ENCODE data around the gene TKT.
"Not testable (repeated sequence)": the region's sequence is repeated elsewhere in the genome, so short reads cannot be mapped to it uniquely, and the experiment has no call there.

The TKT gene, protein sequence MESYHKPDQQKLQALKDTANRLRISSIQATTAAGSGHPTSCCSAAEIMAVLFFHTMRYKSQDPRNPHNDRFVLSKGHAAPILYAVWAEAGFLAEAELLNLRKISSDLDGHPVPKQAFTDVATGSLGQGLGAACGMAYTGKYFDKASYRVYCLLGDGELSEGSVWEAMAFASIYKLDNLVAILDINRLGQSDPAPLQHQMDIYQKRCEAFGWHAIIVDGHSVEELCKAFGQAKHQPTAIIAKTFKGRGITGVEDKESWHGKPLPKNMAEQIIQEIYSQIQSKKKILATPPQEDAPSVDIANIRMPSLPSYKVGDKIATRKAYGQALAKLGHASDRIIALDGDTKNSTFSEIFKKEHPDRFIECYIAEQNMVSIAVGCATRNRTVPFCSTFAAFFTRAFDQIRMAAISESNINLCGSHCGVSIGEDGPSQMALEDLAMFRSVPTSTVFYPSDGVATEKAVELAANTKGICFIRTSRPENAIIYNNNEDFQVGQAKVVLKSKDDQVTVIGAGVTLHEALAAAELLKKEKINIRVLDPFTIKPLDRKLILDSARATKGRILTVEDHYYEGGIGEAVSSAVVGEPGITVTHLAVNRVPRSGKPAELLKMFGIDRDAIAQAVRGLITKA

DNA sequence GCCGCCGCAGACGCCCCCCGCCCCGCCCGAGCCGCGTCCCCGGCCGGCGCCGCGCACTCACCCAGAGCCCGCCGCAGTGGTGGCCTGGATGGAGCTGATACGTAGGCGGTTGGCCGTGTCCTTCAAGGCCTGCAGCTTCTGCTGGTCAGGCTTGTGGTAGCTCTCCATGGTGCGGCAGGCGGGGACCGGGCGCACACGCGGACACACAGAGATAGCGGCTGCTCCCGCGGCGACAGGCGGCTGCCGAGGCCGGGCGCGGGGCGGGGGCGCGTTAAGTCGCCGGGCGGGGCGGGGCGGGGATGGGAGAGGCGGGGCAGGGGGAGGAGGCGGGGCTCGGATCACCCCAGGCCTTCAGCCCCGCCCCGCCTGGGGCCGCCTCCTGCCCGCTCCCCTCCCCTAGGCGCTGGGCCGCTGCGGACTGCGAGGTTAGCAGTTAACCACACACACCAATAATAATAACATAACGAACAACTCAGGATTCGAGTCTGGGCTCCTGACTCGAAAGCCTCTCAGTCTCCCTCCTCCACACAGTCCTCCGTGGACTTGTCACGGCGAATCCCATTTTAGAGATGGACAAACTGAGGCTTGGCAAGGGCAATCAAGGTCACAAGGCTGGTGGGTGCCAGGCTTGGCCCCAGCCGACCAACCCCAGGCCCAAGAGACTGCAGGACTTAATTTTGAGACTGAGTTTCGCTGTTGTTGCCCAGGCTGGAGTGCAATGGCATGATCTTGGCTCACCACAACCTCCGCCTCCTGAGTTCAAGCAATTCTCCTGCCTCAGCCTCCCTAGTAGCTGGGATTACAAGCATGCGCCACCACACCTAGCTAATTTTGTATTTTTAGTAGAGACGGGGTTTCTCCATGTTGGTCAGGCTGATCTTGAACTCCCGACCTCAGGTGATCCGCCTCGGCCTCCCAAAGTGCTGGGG is at the start of gene TKT:
TKT (minus strand) TSS at position 248 of the 929 bp plus-strand sequence; CDS start at position 168, 80 bp downstream.
- in situ Hi-C loops (cut with HindIII; ENCODE audit: low sequenced_read_pairs), result no loop called here

DNA sequence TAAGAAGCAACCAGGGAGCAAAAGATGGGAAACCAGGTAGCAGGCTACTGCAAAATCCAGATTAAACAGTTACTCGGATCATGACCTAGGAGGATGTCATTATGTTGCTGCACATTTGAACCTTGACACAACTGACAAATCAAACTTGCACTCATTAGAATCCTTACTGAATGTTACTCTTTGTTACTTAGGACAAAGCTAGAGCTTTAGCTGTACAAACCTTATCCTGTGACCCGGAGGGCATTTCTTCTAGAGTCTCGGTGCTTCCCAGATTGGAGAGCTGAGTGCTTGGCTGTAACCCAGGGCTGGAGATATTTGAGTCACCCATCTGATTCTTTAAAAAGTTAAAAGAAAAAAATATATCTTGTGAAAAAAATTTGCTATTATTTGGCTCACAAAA is 48.1 kb upstream of the TKT start:
- in situ Hi-C loops (cut with HindIII; ENCODE audit: low sequenced_read_pairs), result no loop called here

DNA sequence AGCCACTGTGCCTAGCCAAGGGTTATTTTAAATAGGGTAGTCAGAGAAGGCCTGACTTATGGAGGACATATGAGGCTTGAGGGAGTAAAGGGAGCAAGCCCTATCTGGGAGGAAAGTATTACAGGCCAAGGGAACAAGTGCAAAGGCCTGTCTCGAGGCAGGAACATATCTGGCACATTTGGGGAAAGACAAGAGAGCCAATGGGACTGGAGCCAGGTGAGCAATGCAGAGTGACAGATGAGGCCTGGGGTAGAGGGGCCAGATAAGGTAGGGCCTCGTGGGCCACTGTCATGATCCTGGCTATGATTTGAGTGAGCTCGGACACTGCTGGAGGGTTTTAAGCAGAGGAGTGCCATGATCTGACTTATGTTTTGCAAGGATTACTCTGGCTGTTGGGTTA is 47.7 kb upstream of the TKT start:
- in situ Hi-C loops (cut with HindIII; ENCODE audit: low sequenced_read_pairs), result no loop called here

DNA sequence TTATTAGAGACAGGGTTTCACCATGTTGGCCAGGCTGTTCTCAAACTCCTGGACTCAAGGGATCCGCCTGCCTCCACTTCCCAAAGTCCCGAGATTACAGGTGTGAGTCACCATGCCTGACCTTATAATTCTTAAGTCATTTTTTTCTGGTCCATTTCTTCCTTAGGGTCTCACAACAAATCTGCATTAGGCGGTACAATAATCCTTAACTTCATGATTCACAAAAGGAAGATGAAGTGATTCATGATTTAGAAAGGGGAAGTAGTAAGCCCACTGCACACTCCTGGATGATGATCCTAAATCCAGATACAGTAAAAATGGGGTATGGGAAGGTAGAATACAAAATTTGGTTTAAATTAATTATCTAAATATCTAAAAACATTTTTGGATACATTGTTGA is 45.0 kb upstream of the TKT start:
- in situ Hi-C loops (cut with HindIII; ENCODE audit: low sequenced_read_pairs), result no loop called here

DNA sequence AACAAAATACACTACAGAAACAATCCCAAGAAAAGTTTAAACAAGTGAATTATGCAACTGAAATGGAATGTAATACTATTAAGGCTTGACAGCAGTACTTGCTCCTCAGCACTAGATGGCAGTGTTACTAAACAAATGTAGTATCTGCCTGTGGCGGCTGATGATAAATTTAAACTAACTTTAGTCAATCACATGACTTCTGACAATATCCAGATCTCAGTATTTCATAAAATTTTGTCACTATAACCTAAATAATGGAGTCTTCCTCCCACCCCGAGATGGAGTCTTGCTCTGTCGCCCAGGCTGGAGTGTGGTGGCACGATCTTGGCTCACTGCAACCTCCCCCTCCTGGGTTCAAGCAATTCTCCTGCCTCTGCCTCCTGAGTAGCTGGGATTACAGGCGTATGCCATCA is 43.8 kb upstream of the TKT start:
- in situ Hi-C loops (cut with HindIII; ENCODE audit: low sequenced_read_pairs), result not testable (repeated sequence)

DNA sequence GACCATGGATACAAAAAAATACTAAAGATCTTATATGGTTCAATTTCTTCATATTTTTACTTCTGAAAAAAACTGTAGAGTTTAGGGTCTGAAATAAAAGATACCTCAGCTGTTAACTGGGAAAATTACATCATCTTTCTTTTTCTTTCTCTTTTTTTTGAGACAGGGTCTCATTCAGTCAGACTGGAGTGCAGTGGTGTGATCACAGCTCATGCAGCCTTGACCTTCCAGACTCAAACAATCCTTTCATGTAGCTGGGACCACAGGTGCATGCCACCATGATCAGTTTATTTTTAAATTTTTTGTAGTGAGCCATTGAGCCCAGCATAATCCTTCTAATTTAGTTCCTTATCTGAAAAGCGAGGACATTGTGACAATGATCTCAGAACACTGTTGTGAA is 39.6 kb upstream of the TKT start:
- in situ Hi-C loops (cut with HindIII; ENCODE audit: low sequenced_read_pairs), result no loop called here

DNA sequence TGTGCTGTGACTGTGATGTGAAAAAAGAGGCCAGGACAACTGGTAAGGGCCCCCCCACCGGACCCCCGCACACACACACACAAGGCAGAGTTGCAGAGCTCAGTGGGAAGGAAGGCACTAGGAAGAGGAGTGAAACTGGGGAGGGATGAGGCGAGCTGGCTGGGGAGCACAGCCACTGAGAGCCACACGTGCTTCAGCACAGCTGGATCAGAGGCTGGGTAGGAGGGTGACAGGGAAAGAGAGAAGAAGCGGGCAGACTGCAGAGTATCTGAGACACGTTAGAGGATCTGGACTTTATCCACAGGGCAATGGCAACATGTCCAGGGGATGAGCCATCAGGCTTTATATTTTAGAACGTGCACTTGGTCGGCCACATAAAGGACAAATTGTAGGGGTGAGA is 38.0 kb upstream of the TKT start:
- in situ Hi-C loops (cut with HindIII; ENCODE audit: low sequenced_read_pairs), result no loop called here

DNA sequence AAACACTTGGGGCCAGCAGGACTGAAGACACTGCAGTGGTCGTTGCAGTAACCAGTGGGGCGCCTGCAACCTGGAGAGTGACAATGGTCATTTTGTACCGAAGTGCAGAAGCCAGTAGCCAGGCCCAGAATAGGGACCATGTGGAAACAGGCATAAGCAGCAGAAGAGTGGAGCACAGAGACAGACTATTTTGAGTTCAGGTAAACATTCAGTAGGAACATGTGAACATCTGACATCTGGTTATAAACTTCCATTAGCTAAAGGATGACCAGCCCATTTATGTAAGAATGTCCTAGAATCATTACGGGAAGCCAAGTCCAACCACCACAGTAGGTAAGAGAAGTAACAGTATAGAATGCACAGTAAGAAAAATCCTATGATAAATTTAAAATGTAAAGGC is 32.4 kb upstream of the TKT start:
- in situ Hi-C loops (cut with HindIII; ENCODE audit: low sequenced_read_pairs), result no loop called here

DNA sequence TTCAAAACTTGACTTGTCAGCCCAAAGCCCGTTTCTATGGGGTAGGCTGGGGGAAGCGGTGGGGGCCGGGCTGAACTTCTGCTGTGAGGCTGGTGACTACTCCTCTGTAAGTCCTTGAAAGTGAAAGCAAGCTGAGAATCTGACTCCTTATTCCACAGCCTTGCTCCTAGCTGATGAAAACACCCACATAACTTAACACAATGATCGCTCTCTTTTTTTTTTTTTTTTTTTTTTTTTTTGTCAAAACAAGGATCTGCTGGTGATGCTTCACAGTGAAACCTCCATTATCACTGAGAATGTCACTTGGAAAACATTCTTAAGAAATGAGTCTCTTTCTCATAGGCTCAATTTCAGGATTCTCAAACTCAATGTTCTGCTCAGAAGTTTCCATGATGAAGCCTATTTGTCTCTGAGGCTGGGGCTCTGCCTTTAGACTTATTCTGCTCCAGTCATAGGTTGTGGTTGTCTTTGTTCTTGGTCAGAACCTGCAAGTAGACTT is 31.4 kb upstream of the TKT start:
- in situ Hi-C loops (cut with HindIII; ENCODE audit: low sequenced_read_pairs), result no loop called here

DNA sequence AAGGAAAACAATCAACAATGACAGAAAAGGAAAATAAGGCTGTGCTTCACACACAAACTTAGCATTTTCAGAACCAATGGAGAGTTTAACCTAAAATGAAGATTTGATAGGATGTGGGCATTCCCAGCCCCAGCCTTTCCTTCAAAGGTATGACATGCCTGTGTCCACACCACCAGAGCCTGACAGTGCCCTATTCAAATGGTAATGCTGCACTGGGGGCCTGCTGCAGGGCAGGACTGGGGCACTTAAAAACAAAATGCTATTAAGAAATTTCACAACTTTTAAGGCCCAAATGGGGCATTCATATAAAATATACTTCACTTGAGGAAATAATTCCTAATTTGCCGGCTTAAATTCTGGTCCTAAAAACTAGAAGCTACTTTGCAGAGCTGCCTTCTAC is 30.9 kb upstream of the TKT start:
- in situ Hi-C loops (cut with HindIII; ENCODE audit: low sequenced_read_pairs), result no loop called here

DNA sequence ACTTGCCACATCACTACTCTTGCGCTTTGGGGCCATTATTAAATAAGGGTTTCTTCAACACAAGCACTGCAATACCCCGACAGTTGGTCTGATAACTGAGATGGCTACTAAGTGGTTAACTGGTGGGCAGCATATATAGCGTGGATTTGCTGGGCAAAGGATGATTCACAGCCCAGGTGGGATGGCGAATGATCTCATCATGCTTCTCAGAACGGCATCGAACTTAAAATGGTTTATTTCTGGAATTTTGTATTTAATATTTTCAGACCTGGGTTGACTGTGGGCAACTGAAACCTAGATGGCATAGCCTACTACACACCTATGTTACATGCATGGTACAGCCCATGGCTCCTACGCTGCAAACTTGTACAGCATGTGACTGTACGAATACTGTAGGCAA is 26.8 kb upstream of the TKT start:
- in situ Hi-C loops (cut with HindIII; ENCODE audit: low sequenced_read_pairs), result no loop called here

DNA sequence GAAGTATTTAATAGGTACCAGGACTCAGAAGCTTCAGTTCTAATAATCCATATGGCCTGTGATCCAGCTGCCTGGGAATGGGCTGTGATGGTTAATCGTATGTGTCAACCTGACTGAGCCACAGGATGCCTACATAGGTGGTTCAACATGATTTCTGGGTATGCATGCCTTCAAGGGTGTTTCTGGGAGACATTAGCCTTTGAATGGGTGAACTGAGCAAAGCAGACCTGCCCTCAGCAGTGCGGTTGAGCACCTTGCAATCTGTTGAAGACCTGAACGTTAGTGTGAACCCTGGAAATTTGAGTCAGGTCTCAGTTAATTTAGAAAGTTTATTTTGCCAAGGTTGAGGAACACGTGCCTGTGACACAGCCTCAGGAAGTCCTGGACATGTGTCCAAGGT is 22.8 kb upstream of the TKT start:
- in situ Hi-C loops (cut with HindIII; ENCODE audit: low sequenced_read_pairs), result loop anchor here (10.0 kb wide), 1 partner anchor 144 kb away; the partner anchor contains the start of gene RFT1

DNA sequence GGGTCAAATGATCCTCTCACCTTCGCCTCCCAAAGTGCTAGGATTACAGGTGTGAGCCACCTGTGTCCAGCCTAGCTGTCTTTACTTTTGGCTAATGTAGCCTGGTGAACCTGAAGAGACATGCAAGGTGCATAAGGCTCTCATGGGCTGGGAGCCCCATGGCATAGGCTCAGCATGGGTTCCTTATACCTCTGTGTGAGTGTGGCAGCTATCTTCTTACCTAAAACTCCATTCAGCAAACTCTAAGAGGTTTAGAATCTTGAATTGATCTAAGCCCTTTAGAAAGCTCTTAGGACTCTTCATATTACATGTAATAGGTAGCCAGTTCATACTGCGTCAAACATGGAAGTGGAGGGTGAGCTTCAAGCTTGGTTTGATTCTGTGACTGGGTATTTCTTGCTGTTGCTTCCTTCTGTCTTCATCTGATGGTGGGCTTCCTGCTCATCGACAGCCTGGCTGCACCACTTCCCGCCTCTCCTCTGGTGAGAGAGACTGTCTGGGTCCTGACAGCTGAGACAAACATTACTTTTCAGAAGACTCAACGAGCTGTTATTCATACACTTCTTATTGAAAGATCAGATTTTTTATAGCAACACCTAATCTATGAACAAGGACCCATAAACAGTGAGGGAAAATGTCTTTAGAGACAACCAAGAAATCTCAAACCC is 19.2 kb upstream of the TKT start:
- in situ Hi-C loops (cut with HindIII; ENCODE audit: low sequenced_read_pairs), result loop anchor here (10.0 kb wide), 1 partner anchor 140 kb away; the partner anchor contains the start of gene RFT1

DNA sequence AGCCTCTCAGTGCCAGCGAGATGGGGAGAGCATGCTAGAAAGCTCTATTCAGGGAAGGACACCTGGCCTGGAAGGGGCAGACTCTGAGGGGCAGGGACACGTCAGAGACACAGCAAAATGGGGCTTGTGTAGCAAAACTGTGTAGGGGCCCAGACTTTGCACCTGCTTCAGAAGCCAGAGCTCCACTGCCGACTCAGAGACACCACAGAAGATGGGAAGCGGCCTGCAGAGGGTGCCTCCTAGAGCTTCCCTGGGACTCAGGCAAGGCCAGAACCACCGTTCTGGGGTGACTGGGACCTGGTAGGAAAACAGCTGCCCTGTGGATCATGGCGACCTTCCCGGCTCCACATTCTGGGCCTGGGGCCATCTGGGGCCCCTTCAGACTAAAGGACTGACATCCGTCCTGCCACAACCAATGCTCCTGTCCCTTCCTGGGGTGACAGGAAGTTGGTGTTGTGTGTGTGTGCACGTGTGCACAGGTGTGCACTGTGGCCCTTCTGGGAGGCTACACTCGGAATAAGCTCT is 17.4 kb upstream of the TKT start:
- in situ Hi-C loops (cut with HindIII; ENCODE audit: low sequenced_read_pairs), result loop anchor here (10.0 kb wide), 1 partner anchor 138 kb away; the partner anchor contains the start of gene RFT1

DNA sequence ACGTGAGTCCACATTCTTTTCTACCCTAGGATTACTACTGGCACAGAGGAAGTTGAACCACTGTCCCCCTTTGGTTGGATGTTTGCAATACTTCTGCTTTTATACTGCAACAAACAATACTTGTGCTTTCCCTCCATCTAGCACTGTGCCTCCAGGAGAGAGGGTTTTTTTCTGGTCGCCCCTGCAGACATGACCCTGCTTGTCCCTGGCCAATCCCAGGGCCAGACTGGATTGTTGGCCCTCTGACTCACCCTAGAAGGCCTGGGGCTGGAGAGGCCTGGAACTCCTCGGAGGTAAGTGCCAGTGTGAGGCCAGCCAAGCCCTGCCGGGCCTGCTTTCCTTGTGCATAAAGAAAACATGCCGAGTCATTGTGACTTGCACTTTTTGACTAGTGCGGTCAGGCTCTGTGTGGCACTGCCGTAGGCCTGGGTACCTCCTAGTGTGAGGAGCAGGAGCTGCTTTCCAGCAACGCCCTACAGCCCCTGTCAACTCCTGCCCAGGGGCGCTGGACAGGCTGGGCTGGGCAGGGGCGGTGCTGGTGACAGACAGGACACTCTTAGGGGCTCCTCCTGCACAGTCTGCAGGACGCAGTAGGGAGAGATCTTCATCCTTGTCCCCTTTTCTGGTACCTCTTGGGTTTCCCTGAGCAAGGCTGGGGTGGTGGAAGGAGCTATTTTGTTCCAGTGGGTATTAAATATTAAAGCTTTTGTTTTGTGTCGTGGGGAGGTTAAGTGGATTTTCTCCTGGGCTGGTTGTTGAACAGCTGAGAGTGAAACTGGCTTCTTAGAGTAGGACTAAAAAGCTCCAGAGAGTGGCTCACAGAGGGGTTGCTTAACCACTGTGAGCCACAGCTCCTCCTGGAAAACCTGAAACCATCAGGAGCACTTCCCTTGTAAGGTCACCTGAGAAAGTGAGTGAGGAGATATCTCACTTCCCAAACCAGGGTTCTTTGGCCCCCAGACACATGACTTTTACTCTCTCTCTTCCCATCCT is 14.4 kb upstream of the TKT start:
- in situ Hi-C loops (cut with HindIII; ENCODE audit: low sequenced_read_pairs), result loop anchor here (10.0 kb wide), 1 partner anchor 135 kb away; the partner anchor contains the start of gene RFT1

DNA sequence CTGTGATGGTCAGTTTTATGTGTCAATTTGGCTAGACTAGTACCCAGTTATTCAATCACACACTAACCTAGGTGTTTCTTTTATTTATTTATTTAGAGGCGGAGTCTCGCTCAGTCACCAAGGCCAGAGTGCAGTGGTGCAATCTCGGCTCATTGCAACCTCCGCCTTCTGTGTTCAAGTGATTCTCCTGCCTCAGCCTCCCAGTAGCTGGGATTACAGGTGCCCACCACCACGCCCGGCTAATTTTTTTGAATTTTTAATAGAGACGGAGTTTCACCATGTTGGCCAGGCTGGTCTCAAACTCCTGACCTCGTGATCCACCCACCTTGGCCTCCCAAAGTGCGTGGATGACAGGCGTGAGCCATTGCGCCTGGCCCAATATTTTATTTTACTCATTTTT is 13.4 kb upstream of the TKT start:
- in situ Hi-C loops (cut with HindIII; ENCODE audit: low sequenced_read_pairs), result not testable (repeated sequence)

DNA sequence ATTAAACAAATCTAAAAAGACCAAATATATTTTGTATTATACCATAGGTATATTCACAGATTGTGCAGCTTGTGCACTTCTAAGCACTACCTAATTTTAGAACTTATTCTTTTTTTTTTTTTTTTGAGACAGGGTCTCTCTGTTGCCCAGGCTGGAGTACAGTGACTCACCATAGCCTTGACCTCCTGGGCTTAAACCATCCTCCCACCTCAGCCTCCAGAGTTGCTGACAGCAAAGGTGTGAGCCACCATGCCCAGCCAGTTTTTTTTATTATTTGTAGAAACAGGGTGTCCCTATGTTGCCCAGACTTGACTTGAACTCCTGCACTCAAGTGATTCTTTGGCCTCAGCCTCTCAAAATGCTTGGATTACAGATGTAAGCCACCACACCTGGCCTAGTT is 11.9 kb upstream of the TKT start:
- in situ Hi-C loops (cut with HindIII; ENCODE audit: low sequenced_read_pairs), result no loop called here

DNA sequence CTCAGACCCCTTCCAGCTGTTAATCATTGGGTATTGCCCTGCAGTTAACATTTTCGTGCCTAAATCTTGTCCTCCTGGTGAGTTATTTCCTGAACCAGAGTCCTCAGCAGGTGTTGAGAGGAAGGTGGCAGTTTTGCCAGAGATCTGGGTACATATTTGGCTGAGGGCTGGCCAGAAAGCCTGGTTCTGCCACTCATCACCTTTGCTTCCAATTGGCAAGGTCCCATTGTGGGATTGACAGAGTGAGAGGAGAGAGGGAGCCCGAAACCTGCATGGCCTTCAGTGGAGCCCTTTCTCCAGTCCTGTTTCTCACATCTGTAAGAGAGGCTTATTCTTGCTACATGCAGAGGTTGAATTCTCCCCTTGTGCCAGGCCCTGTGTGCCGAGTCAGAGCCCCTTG is 8.9 kb upstream of the TKT start:
- in situ Hi-C loops (cut with HindIII; ENCODE audit: low sequenced_read_pairs), result no loop called here

DNA sequence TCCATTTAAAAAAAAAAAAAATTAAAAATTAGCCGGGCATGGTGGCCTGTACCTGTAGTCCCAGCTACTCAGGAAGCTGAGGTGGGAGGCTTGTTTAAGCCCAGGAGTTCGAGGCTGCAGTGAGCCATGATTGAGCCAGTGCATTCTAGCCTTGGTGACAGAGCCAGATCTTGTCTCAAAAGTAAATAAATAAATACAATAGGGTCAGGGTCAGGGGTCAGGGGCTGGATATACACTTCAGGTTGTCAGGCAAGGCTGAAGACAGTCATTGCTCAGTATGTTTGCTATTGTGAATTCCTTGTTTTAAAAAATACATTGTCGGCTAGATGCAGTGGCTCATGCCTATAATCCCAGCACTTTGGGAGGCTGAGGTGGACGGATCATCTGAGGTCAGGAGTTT is 8.1 kb upstream of the TKT start:
- in situ Hi-C loops (cut with HindIII; ENCODE audit: low sequenced_read_pairs), result no loop called here

All from DLD1 (cell line).